ENCODE measurements around the gene ZNF428. TPM values are rescaled to one million over a fixed set of nuclear protein-coding genes. Genes with fewer than 3 reads are reported as not detected.

The ZNF428 gene
- total and polyA plus RNA-seq, 2 experiments from 2014 or later = 40.2 to 74.9 TPM

DNA sequence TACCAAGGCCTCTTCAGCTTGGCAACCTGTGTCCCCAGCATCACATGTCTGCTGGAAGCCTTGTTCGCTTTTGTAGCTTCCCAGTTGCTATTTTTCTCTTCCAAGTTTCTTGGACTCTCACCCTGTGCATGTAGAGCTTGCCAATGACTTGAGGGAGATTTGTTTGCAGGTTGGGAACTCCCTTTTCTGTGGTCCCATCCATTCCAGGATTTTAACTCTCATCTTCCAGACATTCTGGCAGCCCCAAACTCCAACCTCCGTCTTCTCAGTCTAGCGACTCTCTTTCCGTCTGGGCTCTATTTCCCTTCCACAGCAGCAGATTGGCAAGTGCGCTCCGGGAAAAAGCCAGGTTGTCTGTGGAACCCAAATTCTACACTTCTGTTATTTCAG lies 41.5 kb upstream of the ZNF428 start:
- no peaks in the 10 kb centered on the region for H3K9me3 ChIP-seq (ENCODE audit: low read depth)
- no peak overlapping the region for H3K4me2 ChIP-seq
- no peaks in the 10 kb centered on the region for H4K20me1 ChIP-seq (ENCODE audit: insufficient read depth, poor library complexity, severe bottlenecking)
- no peak overlapping the region for H2AFZ ChIP-seq
- no peak overlapping the region for H3K4me3 ChIP-seq
- no peak for DNase-seq (ENCODE audit: low spot score)
- no peaks in the 10 kb centered on the region for H3K4me1 ChIP-seq (ENCODE audit: insufficient read depth)
- no peaks in the 10 kb centered on the region for H3K27me3 ChIP-seq
- no peak overlapping the region for H3K27ac ChIP-seq
- H3K79me2 ChIP-seq = no peaks in the 10 kb centered on the region
- H3K36me3 ChIP-seq (replicated peaks; ENCODE audit: insufficient read depth, low read depth) = no peaks in the 10 kb centered on the region
- no peak for TF ChIP-seq EZH2phosphoT487 (IDR thresholded peaks at IDR 0.05; ENCODE audit: low read depth, severe bottlenecking, unreplicated experiment)
- TF ChIP-seq, protein P1, sequence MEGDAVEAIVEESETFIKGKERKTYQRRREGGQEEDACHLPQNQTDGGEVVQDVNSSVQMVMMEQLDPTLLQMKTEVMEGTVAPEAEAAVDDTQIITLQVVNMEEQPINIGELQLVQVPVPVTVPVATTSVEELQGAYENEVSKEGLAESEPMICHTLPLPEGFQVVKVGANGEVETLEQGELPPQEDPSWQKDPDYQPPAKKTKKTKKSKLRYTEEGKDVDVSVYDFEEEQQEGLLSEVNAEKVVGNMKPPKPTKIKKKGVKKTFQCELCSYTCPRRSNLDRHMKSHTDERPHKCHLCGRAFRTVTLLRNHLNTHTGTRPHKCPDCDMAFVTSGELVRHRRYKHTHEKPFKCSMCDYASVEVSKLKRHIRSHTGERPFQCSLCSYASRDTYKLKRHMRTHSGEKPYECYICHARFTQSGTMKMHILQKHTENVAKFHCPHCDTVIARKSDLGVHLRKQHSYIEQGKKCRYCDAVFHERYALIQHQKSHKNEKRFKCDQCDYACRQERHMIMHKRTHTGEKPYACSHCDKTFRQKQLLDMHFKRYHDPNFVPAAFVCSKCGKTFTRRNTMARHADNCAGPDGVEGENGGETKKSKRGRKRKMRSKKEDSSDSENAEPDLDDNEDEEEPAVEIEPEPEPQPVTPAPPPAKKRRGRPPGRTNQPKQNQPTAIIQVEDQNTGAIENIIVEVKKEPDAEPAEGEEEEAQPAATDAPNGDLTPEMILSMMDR (IDR thresholded peaks at IDR 0.05; ENCODE audit: poor library complexity) = no peak
- no peak for TF ChIP-seq EZH2 (IDR thresholded peaks at IDR 0.05; ENCODE audit: borderline replicate concordance)
- WGBS (ENCODE audit: low lambda C conversion rate, missing lambda C conversion rate) = 95% methylated on average over 6 of the region's 6 CpGs
- H3K9me2 ChIP-seq (replicated peaks; ENCODE audit: insufficient read depth) = no peaks in the 10 kb centered on the region

DNA sequence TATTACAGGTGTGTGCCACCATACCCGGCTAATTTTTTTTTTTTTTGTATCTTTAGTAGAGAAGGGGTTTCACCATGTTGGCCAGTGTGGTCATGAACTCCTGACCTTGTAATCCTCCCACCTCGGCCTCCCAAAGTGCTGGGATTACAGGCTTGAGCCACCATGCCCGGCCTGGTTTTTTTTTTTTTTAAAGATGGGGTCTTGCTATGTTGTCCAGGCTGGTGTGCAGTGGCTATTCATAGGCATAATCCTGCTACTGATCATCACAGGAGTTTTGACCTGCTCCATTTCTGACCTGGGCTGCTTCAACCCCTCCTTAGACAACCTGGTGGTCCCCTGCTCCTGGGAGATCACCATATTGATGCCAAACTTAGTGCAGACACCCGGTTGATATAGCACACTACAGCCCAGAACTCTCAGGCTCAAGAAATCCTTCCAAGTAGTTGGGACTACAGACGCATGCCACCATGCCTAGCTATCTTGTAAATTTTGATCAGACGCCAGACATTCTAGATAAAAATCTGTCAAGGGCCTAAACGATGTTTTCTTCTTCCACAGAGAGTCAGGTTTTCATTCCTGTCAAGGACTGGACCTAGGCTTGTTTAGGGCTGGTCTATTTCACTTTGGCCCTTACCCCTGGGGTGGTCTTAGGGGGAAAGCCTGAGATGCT lies 41.0 kb upstream of the ZNF428 start:
- no peaks in the 10 kb centered on the region for H3K27me3 ChIP-seq
- no peak overlapping the region for H3K4me3 ChIP-seq
- H3K4me1 ChIP-seq (ENCODE audit: insufficient read depth) = no peaks in the 10 kb centered on the region
- no peaks in the 10 kb centered on the region for H4K20me1 ChIP-seq (ENCODE audit: insufficient read depth, poor library complexity, severe bottlenecking)
- H3K36me3 ChIP-seq (replicated peaks; ENCODE audit: insufficient read depth, low read depth) = no peaks in the 10 kb centered on the region
- no peak overlapping the region for H3K27ac ChIP-seq
- H3K9me3 ChIP-seq (ENCODE audit: low read depth) = no peaks in the 10 kb centered on the region
- no peak overlapping the region for H2AFZ ChIP-seq
- no peak overlapping the region for H3K4me2 ChIP-seq
- WGBS (ENCODE audit: low lambda C conversion rate, missing lambda C conversion rate) = 88% methylated on average over 7 of the region's 7 CpGs
- DNase-seq (ENCODE audit: low spot score) = no peak
- no peaks in the 10 kb centered on the region for H3K9me2 ChIP-seq (replicated peaks; ENCODE audit: insufficient read depth)
- TF ChIP-seq EZH2 (IDR thresholded peaks at IDR 0.05; ENCODE audit: borderline replicate concordance) (no peak), EZH2phosphoT487 (IDR thresholded peaks at IDR 0.05; ENCODE audit: low read depth, severe bottlenecking, unreplicated experiment) (no peak)
- TF ChIP-seq, protein P1 (IDR thresholded peaks at IDR 0.05; ENCODE audit: poor library complexity) = no peak
- no peaks in the 10 kb centered on the region for H3K79me2 ChIP-seq

DNA sequence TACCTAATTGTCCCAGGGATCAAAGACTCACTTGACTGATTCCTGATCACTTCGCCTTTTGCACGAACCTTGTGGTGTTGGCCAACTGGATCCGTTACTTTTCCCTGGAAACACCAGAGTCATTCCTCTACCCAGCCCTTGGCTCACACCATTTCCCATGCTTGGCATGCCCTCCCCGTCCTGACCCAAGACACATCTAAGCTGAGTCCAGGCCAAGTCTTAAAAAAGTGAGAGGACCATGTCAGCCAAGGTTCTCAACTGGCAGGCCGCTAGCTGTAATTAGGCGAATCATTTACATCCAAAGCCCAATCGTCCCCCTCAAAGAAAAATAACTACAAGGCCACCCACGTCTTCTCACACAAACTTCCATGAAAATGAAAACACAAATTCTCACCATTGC lies 39.1 kb upstream of the ZNF428 start:
- 87% methylated on average over 8 of the region's 8 CpGs for WGBS (ENCODE audit: low lambda C conversion rate, missing lambda C conversion rate)
- Histone ChIP-seq H3K4me3 (no peak overlapping the region), H3K27ac (no peak overlapping the region), H3K4me1 (ENCODE audit: insufficient read depth) (no peaks in the 10 kb centered on the region), H4K20me1 (ENCODE audit: insufficient read depth, poor library complexity, severe bottlenecking) (no peaks in the 10 kb centered on the region), H3K36me3 (replicated peaks; ENCODE audit: insufficient read depth, low read depth) (no peaks in the 10 kb centered on the region), H2AFZ (no peak overlapping the region), H3K9me2 (replicated peaks; ENCODE audit: insufficient read depth) (no peaks in the 10 kb centered on the region), H3K4me2 (no peak overlapping the region), H3K79me2 (no peaks in the 10 kb centered on the region), H3K9me3 (ENCODE audit: low read depth) (no peaks in the 10 kb centered on the region), H3K27me3 (no peaks in the 10 kb centered on the region)
- TF ChIP-seq EZH2 (IDR thresholded peaks at IDR 0.05; ENCODE audit: borderline replicate concordance) (no peak), EZH2phosphoT487 (IDR thresholded peaks at IDR 0.05; ENCODE audit: low read depth, severe bottlenecking, unreplicated experiment) (no peak)
- TF ChIP-seq, protein P1 (IDR thresholded peaks at IDR 0.05; ENCODE audit: poor library complexity) = no peak
- no peak for DNase-seq (ENCODE audit: low spot score)
